T-helper 22 cell (primary cell): ENCODE data around the gene CRMP1.

Experiments used
- DNase-seq: peaks from one replicate; pipeline ENCODE4 v3.0.0-alpha.2; 2020; ENCODE audit warnings: low read depth

The CRMP1 gene

DNA sequence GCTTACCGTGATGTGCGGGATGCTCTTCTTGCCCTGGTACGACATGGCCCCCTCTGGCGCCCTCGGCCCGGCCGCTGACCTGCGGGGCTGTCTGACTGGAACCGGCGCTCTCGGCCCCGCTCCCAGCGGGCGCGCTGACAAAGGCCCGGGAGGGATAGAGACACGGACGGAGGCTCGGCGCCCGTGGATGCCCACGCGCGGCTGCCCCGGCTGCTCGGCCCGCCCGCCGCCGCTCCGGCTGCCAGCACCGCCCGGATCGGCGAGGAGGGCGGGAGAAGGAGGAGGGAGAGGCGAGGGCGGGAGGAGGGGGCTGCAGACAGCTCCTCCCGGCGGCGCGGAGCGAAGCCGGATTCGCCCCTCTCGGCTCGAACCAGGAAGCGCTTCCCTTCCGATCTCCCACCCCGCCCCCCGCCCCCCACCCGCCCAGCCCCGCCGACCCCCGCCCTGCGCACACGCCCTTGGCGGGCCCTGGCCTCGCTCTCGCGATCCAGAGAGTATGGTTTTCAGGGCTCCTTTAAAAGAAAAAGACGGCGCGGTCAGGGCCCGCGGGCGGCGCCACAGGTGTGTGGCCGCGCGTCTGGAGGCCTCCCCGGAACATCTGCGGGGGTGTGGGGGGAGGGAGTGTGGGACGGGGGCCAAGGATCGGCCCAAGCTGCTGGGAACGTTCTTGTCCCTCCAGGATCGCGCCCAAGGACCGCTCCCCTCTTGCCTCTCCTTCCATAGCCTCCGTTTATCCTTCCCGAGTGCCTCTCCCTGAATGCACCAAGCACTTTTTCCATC is 4.5 kb downstream of the CRMP1 start:
- DNase-seq = no peak

DNA sequence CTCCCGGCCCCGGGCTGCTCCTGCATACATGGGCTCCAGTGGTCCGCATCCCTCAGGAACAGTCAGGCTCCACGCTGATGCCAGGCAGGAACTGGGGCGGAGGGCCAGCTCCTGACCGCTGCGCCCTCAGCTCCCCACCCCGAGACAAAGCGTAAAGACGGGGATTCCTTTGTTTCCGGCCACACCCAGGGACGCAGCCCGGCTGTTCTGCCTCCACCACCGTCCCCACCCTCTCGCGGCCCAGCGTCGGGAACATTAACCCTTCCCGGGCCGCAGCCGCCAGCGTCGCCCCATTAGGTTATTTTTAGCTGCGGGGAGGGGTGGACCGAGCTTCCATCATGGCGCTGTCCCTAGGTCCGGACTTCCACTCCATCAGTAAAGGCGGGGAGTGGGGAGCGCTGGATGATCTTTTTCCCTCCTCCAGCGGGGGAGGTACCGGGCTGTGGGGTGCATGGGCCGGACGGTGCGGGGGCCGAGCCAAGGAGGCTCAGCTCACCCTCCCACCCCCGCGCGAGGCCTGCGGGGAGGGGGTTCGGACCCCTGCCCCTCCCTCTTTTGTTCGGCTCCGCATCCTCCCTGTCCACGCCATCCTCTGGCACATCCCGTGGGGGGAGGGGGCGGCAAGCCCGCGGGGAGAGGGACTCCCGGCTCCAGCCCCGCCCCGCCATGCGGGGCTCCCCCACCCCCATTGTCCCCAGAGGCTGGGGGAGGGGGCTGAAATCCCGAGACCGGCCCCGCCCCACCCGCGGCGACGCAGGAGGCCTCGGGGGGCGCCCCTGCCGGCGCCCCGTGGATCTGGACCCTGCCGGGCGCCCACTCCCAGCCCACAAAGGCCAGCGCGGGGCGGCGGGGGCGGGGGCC is 5.3 kb downstream of the CRMP1 start:
- DNase-seq = no peak

- no peak for DNase-seq
These were observed 5.9 kb downstream of the CRMP1 start for GRCh38 chr4:5887011-5887360.

DNA sequence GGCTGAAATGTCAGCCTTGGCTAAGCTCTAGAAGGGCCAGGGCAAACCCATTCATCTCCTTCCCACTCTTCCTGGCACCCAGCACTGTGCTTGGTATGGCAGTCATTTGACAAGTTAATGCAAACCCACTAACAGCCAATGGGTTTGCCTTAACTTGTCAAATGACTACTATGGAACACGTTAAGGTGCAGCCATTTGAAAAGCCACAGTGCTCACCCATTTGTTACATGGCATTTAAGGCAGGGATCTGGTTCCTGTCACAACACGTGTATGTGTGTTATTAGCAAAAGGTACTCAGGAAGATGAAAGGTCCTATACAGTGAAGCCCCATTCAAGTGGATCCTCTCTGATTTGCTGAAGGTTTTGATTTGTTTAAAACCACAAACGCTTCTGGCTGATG is 7.2 kb downstream of the CRMP1 start:
- no peak for DNase-seq

GRCh38 chr4:5884796-5885195 is 8.1 kb downstream of the CRMP1 start:
- DNase-seq = no peak

DNA sequence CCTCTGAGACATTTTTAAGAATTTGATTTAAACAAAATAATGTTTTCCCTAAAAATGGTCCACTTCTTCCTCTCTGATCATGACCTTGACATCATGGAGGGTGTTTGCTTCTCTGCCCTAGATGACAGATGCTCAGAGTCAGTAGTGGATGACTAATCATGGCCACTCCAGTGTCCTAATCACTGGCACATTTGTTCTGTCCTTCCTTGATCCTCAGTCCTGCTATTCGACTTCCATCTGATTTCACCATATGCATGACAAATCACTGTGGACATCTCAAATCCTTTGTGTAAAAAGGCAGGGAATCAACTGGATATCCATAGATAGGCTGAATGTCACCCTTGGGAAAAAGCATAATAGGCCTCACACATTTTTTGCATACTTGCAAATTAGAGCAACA is 9.0 kb downstream of the CRMP1 start:
- no peak for DNase-seq

DNA sequence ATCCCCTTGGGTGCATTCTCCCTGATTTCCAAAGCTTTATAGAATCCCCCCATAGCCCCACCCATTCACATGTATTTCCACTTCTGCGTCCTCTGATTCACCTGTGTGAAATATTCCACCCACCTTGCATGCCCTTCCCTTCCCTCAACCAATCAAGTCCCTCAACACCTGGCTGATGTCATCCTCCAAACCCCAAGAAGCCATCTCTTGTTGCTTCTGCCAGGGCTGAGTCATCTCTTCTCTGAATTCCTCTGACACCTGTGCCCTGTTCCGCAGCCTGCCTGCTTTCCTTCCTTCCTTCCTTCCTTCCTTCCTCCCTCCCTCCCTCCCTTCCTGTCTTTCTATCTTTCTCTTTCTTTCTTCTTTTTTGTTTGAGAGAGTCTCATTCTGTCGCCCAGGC is 9.9 kb downstream of the CRMP1 start:
- no peak for DNase-seq

- DNase-seq = no peak
These were observed 11.5 kb downstream of the CRMP1 start for GRCh38 chr4:5881340-5881739.

DNA sequence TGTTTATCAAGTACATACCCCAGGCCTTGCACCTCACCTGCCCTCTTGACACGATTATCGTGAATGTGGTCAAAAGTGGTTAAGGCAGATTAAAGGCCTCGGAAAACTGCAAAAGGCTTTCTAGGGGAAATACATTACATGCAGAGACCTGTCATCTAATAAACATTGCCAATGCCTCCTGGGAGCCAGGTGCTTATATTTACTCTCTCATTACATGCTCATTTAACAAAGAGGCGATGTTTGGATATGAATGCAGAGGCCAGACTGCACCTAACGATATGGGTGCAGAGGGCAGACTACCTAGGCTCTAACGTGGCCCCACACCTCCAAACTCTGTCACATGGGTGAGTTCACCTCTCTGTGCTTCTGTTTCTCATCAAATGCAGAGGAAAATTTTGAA is 14.5 kb downstream of the CRMP1 start:
- no peak for DNase-seq

DNA sequence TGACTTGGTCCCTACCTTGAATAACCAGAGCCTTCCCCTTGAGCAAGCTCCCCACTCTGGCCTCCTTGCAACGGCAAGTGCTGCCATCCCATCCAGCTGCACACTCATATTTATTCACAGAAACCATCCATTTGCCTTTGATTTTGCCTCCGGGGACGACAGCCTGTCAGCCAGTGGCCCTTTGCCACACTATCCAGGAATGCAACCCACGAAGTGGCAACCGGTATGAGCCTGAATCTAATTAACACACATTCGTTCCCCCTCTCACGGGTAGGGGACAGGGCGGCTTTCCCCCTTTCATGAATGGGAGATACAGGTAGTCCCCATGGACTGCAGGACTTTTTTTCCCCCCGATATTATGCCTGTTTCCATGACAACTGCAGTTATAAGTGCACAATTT is 15.5 kb downstream of the CRMP1 start:
- DNase-seq = no peak

DNA sequence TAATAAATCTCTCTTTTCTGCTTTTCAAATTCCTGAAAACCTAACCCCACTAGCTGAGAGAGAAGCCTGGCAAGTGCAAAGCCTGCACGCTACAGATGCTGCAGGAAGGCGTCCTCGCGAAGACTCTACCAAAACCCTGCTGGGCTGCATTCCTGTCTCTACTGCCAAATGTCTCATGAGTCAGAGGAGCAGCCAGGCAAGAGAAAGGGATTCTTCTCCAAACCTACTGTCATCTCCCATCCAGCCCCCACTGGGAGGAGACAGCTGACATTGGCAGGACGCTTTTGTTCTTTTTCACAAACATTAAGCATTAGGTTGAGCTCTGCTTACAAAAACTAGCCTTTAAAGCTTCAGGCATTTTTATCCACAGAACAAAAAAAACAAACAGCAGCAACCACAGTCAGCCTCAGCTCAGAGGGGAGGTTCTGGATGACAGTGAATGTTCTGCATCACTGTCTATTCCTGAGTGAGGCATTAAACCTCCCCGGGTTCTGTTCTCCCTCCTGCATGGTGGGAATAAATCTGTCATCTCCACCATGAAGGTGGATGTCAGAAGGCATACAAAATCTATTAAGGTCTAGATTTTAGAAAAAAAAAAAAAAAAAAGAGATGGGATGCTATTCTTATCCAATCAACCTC is 18.0 kb downstream of the CRMP1 start:
- DNase-seq = no peak

DNA sequence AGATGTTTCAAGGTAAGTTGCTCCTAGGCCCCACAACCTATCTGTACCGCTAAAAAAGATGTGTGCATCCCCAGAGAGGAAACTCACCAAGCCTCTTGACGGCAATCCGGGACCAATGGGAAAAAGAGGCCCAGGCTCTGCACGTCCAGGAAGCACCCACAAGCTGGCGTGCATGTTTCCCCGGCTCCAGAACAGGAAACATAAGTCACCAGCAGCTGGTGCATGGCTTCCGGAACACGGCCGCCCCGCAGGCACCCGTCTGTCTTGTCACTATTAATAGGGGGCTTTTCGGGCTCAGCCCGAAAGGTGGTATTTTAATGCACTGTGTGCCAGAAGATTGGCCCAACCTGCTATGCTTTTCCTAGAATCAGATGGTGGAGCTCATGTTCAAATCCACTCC is 22.2 kb downstream of the CRMP1 start:
- DNase-seq = no peak

DNA sequence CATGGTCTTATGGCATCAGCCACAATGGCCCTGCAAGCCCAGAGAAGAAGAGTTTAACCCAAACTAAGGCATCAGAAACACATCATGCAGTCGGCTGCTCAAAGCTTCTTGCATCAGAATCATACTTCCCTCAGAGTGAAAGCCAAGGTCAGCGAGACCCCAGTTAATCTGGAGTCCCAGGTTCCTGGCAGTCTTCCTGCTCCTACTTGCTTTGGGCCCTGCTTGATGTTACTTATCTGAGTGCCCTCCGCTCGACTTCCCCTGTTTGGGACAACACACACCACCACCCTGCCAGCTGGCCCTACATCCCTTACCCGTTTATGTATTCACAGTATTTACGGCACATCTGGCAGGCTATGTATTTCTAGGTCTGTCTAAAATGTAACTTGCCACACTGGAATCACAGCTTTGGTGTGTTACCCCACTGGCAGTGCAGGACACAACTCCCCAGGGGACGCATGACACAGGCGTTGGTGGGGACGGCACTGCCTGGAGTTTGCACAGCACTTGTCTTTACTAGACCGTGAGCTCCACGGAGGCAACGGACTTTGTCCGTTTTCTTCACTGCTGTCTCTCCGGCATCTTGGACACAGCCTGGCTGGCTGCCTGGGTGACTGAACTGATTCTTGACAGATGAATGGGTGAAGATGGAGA is 22.8 kb downstream of the CRMP1 start:
- DNase-seq = no peak

DNA sequence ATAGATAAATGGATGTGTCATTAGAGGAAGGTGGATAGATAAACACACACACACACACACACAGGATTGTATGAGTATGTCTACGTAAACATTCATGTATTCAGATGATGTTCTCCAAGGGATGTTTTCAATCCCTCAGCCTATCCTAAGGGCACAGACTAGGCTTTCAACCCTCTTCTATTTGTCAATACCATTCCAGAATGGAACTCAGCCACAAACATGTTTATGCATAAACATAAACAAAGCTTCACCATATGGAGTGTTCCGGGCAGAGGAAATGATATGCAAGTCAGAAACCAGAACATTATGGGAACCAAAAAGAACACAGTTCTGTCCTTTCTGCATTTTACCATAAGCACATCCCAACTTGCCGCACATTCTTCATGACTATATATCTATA is 25.0 kb downstream of the CRMP1 start:
- no peak for DNase-seq

- DNase-seq = no peak
These were observed 25.8 kb downstream of the CRMP1 start for GRCh38 chr4:5866841-5867813.

- no peak for DNase-seq
These were observed 26.8 kb downstream of the CRMP1 start for GRCh38 chr4:5865896-5866599.

- DNase-seq = no peak
These were observed 29.3 kb downstream of the CRMP1 start for GRCh38 chr4:5863461-5864113.

DNA sequence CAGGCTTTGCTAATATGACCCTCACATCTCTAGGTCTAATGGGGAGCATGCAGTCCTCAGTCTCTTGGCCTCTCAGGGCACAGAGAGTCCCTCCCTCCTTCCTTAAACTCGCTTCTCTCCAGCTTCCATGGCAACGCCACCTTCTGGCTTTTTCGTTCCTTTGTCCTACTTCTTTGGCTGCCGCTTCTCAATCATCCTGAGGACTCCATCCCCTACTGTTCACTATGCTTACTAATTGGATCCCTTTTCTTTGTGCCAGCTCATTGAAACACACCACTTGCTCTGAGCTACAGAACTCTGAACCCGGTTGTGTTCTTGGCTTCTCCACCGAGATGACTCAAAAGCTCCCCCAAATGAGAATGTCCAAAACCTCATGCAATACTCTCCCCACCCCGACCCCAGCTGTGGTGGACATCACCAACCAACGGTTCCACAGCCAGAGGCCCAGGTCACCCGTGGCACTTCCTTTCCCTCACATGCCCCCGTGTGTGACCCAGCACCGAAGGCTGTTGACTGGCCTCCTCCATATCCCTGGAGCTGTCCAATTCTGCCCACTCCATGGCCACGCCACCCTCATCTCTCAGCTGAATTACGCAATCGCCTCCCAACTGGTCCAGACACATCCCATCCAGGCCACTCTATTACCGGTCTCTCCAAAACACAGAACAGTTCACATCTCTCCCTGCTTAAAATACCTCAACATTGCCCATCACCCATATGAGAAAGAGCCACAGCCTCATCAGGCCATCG is 34.7 kb downstream of the CRMP1 start:
- no peak for DNase-seq

GRCh38 chr4:5857199-5857598 is 35.7 kb downstream of the CRMP1 start:
- DNase-seq = no peak
